Hepatocyte (in vitro differentiated cells): ENCODE results near the gene ABL2. TPM values are rescaled to one million over a fixed set of nuclear protein-coding genes. Genes with fewer than 3 reads are reported as not detected.

ENCODE experiments used
- DNase-seq: peaks from one replicate; pipeline ENCODE4 v3.0.0-alpha.2; 2016; ENCODE audit warnings: low spot score
- H2AFZ ChIP-seq: fragments of 200-600 bp; sonication (generic); 2 replicates; pipeline ENCODE4 v1.6.0; 2016; ENCODE audit warnings: antibody characterized with exemption, mild to moderate bottlenecking
- H3K27ac ChIP-seq: fragments of 200-600 bp; sonication (generic); 2 replicates; pipeline ENCODE4 v1.5.1; 2016; ENCODE audit warnings: mild to moderate bottlenecking
- H3K27me3 ChIP-seq: fragments of 200-600 bp; sonication (generic); 2 replicates; pipeline ENCODE4 v1.6.1; 2016
- H3K36me3 ChIP-seq: fragments of 200-600 bp; sonication (generic); replicated peaks from 2 replicates; pipeline ENCODE4 v1.5.1; 2016; ENCODE audit warnings: low read depth; ENCODE audit not compliant: insufficient read depth
- H3K4me1 ChIP-seq: fragments of 200-600 bp; sonication (generic); 2 replicates; pipeline ENCODE4 v1.5.1; 2016; ENCODE audit warnings: mild to moderate bottlenecking, moderate library complexity; ENCODE audit not compliant: insufficient read depth
- H3K4me2 ChIP-seq: fragments of 200-600 bp; sonication (generic); 2 replicates; pipeline ENCODE4 v1.6.0; 2016
- H3K4me3 ChIP-seq: fragments of 200-600 bp; sonication (generic); 2 replicates; pipeline ENCODE4 v1.5.1; 2016; ENCODE audit warnings: mild to moderate bottlenecking
- H3K79me2 ChIP-seq: fragments of 200-600 bp; sonication (generic); 2 replicates; pipeline ENCODE4 v1.6.0; 2017; ENCODE audit warnings: mild to moderate bottlenecking
- H3K9me2 ChIP-seq: fragments of 200-600 bp; sonication (generic); replicated peaks from 2 replicates; pipeline ENCODE4 v1.6.0; 2017; ENCODE audit warnings: mild to moderate bottlenecking; ENCODE audit not compliant: insufficient read depth
- H3K9me3 ChIP-seq: fragments of 200-600 bp; sonication (generic); 2 replicates; pipeline ENCODE4 v1.5.1; 2016; ENCODE audit warnings: low read depth, mild to moderate bottlenecking
- H4K20me1 ChIP-seq: fragments of 200-600 bp; sonication (generic); 2 replicates; pipeline ENCODE4 v1.6.0; 2016; ENCODE audit warnings: mild to moderate bottlenecking; ENCODE audit not compliant: insufficient read depth, poor library complexity, severe bottlenecking
- EZH2 ChIP-seq: fragments of 200-600 bp; sonication (generic); IDR thresholded peaks from 2 replicates; pipeline ENCODE4 v1.6.1; 2016; ENCODE audit warnings: antibody characterized with exemption, mild to moderate bottlenecking, borderline replicate concordance
- EZH2phosphoT487 ChIP-seq: fragments of 200-600 bp; sonication (generic); IDR thresholded peaks from one replicate; pipeline ENCODE4 v1.6.1; 2018; ENCODE audit warnings: antibody characterized with exemption, mild to moderate bottlenecking, low read depth, moderate library complexity; ENCODE audit not compliant: unreplicated experiment, severe bottlenecking
- WGBS: methylation state at CpG from one replicate; pipeline ENCODE4 v1.1.6; 2016; ENCODE audit warnings: low lambda C conversion rate; ENCODE audit errors: missing lambda C conversion rate; 5-methylcytosine and 5-hydroxymethylcytosine counted together
- polyA plus RNA-seq: library from polyadenylated mRNA; unstranded; fragments of >200 nt; fragmentation: Nextera tagmentation; extraction: Ambion mirVana; gene quantifications from 2 replicates; pipeline ENCODE4 v1.2.1, GENCODE V29; 2016
- total RNA-seq: library from RNA; depleted of rRNA; stranded (reverse); fragments of >200 nt; gene quantifications from 2 replicates; pipeline ENCODE4 v1.2.3, GENCODE V29; 2014
- TF ChIP-seq, protein P1 (sequence below): fragments of 200-600 bp; sonication (generic); IDR thresholded peaks from 2 replicates; pipeline ENCODE4 v1.5.1; 2016; ENCODE audit warnings: antibody characterized with exemption, mild to moderate bottlenecking; ENCODE audit not compliant: poor library complexity

Gene ABL2
- total and polyA plus RNA-seq, 2 experiments from 2014 or later = 8.6 to 11.6 TPM

DNA sequence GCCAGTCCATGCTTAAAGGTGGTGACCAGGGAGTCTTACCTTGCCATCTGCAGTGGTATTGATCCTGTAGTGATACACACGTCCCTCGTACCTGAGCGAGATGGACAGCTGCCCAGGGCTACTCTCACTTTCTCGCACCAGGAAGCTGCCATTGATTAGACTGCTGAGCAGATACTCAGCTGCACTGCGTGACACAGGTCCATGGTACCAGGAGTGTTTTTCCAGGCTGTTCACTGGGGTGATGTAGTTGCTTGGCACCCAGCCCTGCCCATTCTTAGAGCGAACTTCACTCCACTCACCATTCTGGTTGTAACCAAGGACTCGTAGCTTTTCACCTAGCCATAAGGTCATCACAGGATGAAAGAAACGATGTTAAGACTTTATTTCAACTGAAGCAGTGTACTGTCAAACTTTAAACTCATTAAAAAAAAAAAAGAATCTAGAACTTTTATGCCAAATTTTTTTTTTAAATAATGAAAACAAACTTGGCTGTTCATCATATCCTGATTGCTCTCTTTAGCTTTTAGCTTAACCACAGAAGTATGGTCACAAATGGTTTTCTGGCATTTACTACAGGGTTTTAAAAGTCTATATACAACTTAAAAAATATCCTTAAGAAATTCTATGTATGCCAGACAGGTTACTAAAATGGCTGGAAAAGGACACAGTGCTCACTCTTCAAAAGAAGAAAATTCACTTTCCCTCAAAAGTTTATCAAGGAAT, 103.0 kb downstream of the ABL2 start:
- no peak for DNase-seq
- H3K79me2 ChIP-seq = no peaks in the 10 kb centered on the region
- no peak overlapping the region for H2AFZ ChIP-seq
- no peaks in the 10 kb centered on the region for H3K4me1 ChIP-seq
- H3K9me2 ChIP-seq = no peaks in the 10 kb centered on the region
- no peaks in the 10 kb centered on the region for H4K20me1 ChIP-seq
- no peaks in the 10 kb centered on the region for H3K36me3 ChIP-seq
- H3K27ac ChIP-seq = no peak overlapping the region
- H3K4me2 ChIP-seq = no peak overlapping the region
- 97% methylated on average over 8 of the region's 8 CpGs for WGBS
- H3K4me3 ChIP-seq = no peak overlapping the region
- H3K9me3 ChIP-seq = no peaks in the 10 kb centered on the region
- H3K27me3 ChIP-seq = no peaks in the 10 kb centered on the region
- TF ChIP-seq, protein P1, sequence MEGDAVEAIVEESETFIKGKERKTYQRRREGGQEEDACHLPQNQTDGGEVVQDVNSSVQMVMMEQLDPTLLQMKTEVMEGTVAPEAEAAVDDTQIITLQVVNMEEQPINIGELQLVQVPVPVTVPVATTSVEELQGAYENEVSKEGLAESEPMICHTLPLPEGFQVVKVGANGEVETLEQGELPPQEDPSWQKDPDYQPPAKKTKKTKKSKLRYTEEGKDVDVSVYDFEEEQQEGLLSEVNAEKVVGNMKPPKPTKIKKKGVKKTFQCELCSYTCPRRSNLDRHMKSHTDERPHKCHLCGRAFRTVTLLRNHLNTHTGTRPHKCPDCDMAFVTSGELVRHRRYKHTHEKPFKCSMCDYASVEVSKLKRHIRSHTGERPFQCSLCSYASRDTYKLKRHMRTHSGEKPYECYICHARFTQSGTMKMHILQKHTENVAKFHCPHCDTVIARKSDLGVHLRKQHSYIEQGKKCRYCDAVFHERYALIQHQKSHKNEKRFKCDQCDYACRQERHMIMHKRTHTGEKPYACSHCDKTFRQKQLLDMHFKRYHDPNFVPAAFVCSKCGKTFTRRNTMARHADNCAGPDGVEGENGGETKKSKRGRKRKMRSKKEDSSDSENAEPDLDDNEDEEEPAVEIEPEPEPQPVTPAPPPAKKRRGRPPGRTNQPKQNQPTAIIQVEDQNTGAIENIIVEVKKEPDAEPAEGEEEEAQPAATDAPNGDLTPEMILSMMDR = no peak
- TF ChIP-seq EZH2phosphoT487 = no peak
- TF ChIP-seq EZH2 = no peak

- no peak overlapping the region for H2AFZ ChIP-seq
- no peak for DNase-seq
- no peak overlapping the region for H3K4me3 ChIP-seq
- no peaks in the 10 kb centered on the region for H3K9me2 ChIP-seq
- H3K9me3 ChIP-seq = no peaks in the 10 kb centered on the region
- no peaks in the 10 kb centered on the region for H3K36me3 ChIP-seq
- no peak overlapping the region for H3K4me2 ChIP-seq
- no peaks in the 10 kb centered on the region for H4K20me1 ChIP-seq
- H3K4me1 ChIP-seq = no peaks in the 10 kb centered on the region
- no peaks in the 10 kb centered on the region for H3K79me2 ChIP-seq
- WGBS = 100% methylated on average over 1 of the region's 1 CpG
- H3K27ac ChIP-seq = no peak overlapping the region
- no peaks in the 10 kb centered on the region for H3K27me3 ChIP-seq
- TF ChIP-seq EZH2 (no peak), EZH2phosphoT487 (no peak)
- TF ChIP-seq, protein P1 = no peak
Observed at GRCh38 chr1:179124873-179125272, 104.6 kb downstream of the ABL2 start.

GRCh38 chr1:179121159-179121938, 108.1 kb downstream of the ABL2 start:
- Histone ChIP-seq H3K4me2 (no peak overlapping the region), H3K4me3 (no peak overlapping the region), H4K20me1 (no peaks in the 10 kb centered on the region), H3K9me3 (no peaks in the 10 kb centered on the region), H3K27ac (no peak overlapping the region), H3K27me3 (no peaks in the 10 kb centered on the region), H3K79me2 (no peaks in the 10 kb centered on the region), H3K4me1 (no peaks in the 10 kb centered on the region), H2AFZ (no peak overlapping the region), H3K9me2 (no peaks in the 10 kb centered on the region), H3K36me3 (no peaks in the 10 kb centered on the region)
- DNase-seq = peak; percentile 66
- 89% methylated on average over 7 of the region's 7 CpGs for WGBS
- TF ChIP-seq, protein P1 = peak; percentile 67
- TF ChIP-seq EZH2 (no peak), EZH2phosphoT487 (no peak)
